ENCODE results near the gene UBE2L5.

UBE2L5 gene

GRCh38 chr13:30404207-30404606, 18.1 kb upstream of the UBE2L5 start:
- no peak for DNase-seq

DNA sequence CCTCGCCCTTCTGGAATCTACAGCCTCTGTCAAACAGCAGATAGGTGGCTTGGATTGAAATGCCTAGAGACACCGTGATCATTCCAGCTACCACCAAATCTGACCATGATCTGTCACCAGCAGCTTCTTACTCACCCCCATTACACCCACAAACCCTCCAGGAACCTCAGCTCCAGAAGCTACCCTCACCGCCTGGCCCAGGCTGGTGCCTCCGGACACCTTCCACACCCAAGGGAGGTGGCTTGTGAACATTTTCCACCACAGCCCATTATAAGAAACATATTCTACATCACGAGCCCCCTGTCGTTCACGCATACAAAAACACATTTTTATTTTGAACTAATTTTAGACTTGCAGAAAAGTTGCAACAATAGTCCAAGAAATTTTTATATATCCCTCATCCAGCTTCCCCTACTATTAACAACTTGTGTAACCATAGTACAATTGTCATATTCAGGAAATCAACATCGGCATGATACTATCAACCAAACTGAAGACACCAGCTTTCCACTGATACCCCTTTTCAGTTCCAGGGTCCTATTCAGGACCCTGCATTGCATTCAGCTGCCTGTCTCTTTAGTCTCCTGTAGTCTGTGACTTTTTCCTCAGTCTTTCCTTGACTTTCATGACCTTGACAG, 15.4 kb upstream of the UBE2L5 start:
- DNase-seq, result no peak

GRCh38 chr13:30408319-30409101, 13.8 kb upstream of the UBE2L5 start:
- DNase-seq, result peak in 55 of 56 donors; percentile 14 to 90 (median 79)

DNA sequence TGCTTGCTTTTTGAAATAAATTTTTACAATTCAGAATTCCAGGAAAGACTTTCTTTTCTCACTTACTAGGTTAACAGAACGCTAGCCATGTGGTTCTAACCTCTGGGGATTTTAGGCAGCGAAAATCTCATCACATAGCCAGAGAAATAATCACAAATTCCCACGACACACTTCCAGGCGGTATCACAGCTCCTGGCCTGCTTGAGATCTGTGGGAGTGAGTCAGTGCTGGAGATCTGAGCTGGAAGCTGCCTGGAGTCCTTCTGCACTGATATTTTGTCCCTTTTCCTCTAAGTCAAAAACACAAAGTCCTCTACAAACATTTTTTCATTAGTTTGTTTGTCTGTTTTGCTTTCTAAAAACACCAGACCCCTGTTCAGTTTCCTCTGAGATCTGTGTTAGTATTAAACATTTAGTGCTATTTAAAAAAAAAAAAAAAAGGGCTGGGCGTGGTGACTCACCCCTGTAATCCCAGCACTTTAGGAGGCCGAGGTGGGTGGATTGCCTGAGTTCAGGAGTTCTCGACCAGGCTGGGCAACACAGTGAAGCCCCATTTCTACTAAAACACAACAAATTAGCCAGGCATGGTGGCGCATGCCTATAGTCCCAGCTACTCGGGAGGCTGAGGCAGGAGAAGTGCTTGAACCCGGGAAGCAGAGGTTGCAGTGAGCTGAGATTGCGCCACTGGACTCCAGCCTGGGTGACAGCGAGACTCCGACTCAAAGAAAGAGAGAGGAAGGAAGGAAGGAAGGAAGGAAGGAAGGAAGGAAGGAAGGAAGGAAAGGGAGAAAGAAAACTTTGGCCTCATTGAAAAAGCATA, 12.2 kb upstream of the UBE2L5 start:
- peak in 1 of 56 donors; percentile 2 for DNase-seq

GRCh38 chr13:30410705-30411125, 11.6 kb upstream of the UBE2L5 start:
- no peak for DNase-seq

- no peak for DNase-seq
Measured at GRCh38 chr13:30412346-30412745, 9.9 kb upstream of the UBE2L5 start.

- no peak for DNase-seq
Measured at GRCh38 chr13:30413842-30414241, 8.5 kb upstream of the UBE2L5 start.

- DNase-seq, result no peak
Measured at GRCh38 chr13:30415430-30416030, 6.8 kb upstream of the UBE2L5 start.

DNA sequence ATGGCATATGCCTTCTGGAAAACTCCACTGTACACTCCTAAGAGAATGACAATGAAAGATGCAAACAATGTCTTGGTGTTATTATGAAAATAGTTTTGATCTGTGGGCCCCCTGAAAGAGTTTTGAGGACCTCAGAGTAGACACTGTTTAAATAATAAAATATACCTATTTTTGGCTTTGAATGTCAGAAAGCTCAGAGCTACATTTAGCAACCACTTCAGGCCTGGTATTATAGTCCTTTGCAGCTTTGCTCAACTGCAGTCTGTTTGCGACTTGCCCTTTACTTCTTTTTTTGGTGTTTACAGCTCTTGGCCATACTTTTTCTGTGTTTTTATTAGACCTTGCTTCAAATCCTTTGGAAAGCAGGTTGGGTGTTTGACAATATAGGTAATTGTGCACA, 5.8 kb upstream of the UBE2L5 start:
- no peak for DNase-seq

- no peak for DNase-seq
Measured at GRCh38 chr13:30418075-30418716, 4.1 kb upstream of the UBE2L5 start.

GRCh38 chr13:30418717-30419459, 3.4 kb upstream of the UBE2L5 start:
- no peak for DNase-seq

DNA sequence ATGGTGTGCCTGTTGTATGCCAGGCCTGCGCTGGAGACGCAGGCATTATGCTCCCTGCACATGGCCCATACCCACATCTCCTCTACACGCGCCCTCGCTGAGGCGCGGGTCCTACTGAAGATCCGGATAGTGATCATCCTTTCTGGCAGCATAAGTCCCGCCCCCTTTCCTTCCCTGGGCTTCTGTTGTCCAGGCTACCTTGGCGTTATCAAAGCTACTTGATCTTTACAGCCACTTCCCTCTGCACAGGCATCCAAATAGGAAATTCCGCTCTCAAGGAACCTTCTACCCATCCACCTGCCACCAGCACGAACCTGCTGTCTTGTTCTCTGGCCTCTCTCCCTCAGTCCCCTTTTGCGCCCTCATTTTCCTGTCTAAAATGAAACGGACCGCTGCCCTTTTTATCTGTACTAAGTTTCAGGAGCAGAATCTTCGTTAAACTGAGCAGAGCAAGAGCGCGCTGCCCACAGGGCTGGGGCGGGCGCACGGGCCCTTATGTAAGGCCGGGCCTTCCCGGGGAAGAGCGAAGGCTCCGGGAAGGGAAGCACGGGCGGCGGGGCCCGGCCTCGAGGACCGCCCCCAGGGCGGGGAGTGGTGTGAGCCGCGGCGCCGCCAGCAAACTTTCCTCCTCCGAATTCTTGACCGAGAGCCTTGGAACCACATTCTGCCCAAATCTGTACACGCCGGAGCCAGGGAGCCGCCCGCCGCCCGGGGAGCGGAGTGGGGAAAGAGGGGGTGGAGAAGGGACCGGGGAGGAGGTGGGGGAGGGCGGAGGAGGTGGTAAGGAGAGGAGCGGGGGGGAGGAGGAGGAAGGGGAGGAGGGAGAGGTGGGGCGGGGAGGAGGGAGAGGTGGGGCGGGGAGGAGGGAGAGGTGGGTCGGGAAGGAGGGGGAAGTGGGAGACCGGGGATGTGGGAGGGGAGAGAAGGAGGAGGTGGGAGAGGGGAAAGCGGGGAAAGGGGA, 920 bp upstream of the UBE2L5 start:
- peak in 50 of 56 donors; percentile 22 to 88 (median 54) for DNase-seq

- no peak for DNase-seq
Measured at GRCh38 chr13:30423891-30424290, 1.6 kb downstream of the UBE2L5 start.

GRCh38 chr13:30429235-30429634, 6.9 kb downstream of the UBE2L5 start:
- no peak for DNase-seq

GRCh38 chr13:30429721-30430694, 7.7 kb downstream of the UBE2L5 start:
- DNase-seq, result no peak

GRCh38 chr13:30431269-30431940, 9.1 kb downstream of the UBE2L5 start:
- DNase-seq, result no peak

GRCh38 chr13:30435911-30436451, 13.7 kb downstream of the UBE2L5 start:
- DNase-seq, result no peak
